Heart right ventricle (tissue), 16 donors: ENCODE results near the gene MOCOS. TPM values are rescaled to one million over a fixed set of nuclear protein-coding genes. Genes with fewer than 3 reads are reported as not detected.

Experiments
- ATAC-seq, 8 donors: fragments of 200-7000 bp; cut with Tn5 transposase; one replicate each; pipeline ENCODE4 v1.9.1; 2020; ENCODE audit warnings: mild to moderate bottlenecking in 8 of 8, moderate library complexity in 8 of 8, moderate number of reproducible peaks in 1 of 8
- DNase-seq, 2 donors: peaks; one replicate each; pipeline ENCODE4 v3.0.0-alpha.2; 2020
- H3K27ac ChIP-seq, 10 donors: fragments of 200-600 bp; sonication (generic) in 2 of 10; one replicate each; pipeline versions ENCODE4 v1.5.0 to v1.8.0; 2020 to 2022; ENCODE audit warnings: mild to moderate bottlenecking in 3 of 10
- H3K27me3 ChIP-seq, 7 donors: fragments of 200-600 bp; one replicate each; pipeline ENCODE4 v1.8.0; 2021 to 2022; ENCODE audit warnings: mild to moderate bottlenecking in 2 of 7
- H3K36me3 ChIP-seq, 9 donors: fragments of 200-600 bp; sonication (generic) in 1 of 9; one replicate each; pipeline versions ENCODE4 v1.5.0 to v1.8.0; 2020 to 2022; ENCODE audit warnings: mild to moderate bottlenecking in 2 of 9
- H3K4me1 ChIP-seq, 9 donors: fragments of 200-600 bp; sonication (generic) in 1 of 9; one replicate each; pipeline versions ENCODE4 v1.5.0 to v1.8.0; 2020 to 2022; ENCODE audit warnings: mild to moderate bottlenecking in 4 of 9
- H3K4me3 ChIP-seq, 10 donors: fragments of 200-600 bp; sonication (generic) in 2 of 10; one replicate each; pipeline versions ENCODE4 v1.5.0 to v1.8.0; 2020 to 2022; ENCODE audit warnings: mild to moderate bottlenecking in 7 of 10, moderate library complexity in 2 of 10
- H3K9me3 ChIP-seq, 11 donors: fragments of 200-600 bp in 10 of 11; sonication (generic) in 2 of 11; one replicate each; pipeline versions ENCODE4 v1.5.0 to v1.8.0; 2013 to 2022; ENCODE audit warnings: mild to moderate bottlenecking in 2 of 11, control low read depth in 1 of 11, moderate library complexity in 1 of 11
- WGBS, 2 donors: extraction: QIAGEN DNeasy Blood & Tissue Kit; methylation state at CpG; one replicate each; pipeline ENCODE4 v1.1.7; 2013; ENCODE audit warnings: inconsistent platforms in 1 of 2; 5-methylcytosine and 5-hydroxymethylcytosine counted together
- intact Hi-C, 10 donors: fragments of 100-400 bp; cut with DNase I; formaldehyde crosslinking; loops; one replicate each; pipeline versions ENCODE4 v1.11.1 to v1.14.2; 2022
- polyA plus RNA-seq, 2 donors: library from polyadenylated mRNA; stranded (reverse); fragments of 200-250 nt; gene quantifications; one replicate each; pipeline ENCODE4 v1.2.3, GENCODE V29; 2013
- total RNA-seq, 10 donors: library from RNA; stranded (reverse); fragmentation: NEBNext Ultra II Directional in 3 of 10; extraction: Animal tissue kit (Norgen Biotek cat#: 25700) in 3 of 10; gene quantifications; one replicate each; pipeline versions ENCODE4 v1.2.1 to v1.2.4, GENCODE V29; 2021 to 2023
- TF ChIP-seq, protein P1 (sequence below), 9 donors: fragments of 200-600 bp; sonication (generic) in 2 of 9; IDR thresholded peaks; one replicate each; pipeline versions ENCODE4 v1.5.0 to v1.8.0; 2021 to 2022; ENCODE audit warnings: antibody characterized with exemption in 9 of 9, mild to moderate bottlenecking in 5 of 9, moderate library complexity in 1 of 9
- donor health status: Arrhythmogenic right ventricular cardiomyopathy.
- donor health status: ischemic (EF 13 %, LVEDD 7.1; RV severe dilation, severe dysfunction).
- donor health status: healthy with polysubstance abuse.
- donor health status: DM: no; HTN: yes; CAD: no.
- donor health status: DM: no; HTN: no; CAD: no.
- donor health status: ischemic (EF 25% LVEDD 6.9; RV normal size, moderate dysfunction).
- donor health status: ischemic (EF 25% LVEDD 5.7; RV mildly dilated, moderate dysfunction).
- donor health status: healthy.
- donor health status: DM: yes; HTN: yes; CAD: no.
- donor health status: Ischemic cardiomyopathy.
- donor health status: ischemic (EF 35%, LVEDD 5.7; RV mildly dilated, moderate dysfunction).
- donor health status: nonischemic (EF 11% LVEDD 7.7; RV severe dilation, severe dysfunction).
- donor health status: DM: yes; HTN: yes; CAD: no.
- donor health status: PGD.
- donor health status: ischemic (EF 29% LVEDD 5.4; RV normal size, mild dysfunction).
- donor health status: nonischemic (EF 23%, LVEDD 6.1; RV moderate dilation, normal function).

Gene MOCOS
- total and polyA plus RNA-seq, 12 donors: 0.06 to 0.95 (median 0.28) TPM

DNA sequence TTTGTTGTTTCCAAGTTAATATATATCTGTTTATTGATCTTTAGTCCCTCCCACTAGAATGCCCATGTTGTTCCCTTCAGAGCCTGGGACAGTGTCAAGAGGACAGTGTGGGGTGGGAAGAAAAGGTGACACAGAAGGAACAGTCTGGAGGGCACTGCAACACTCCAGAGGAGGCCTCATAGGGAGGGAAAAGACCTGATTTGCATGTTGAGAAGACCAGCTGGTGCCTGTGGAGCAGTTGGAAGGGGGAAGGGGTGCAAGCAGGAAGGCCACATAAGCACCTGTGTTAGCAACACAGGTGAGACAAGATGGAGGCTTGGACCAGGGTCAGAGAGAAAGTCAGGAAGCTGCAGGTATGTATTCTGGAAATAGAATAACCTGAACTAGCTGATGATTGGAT, 62.1 kb downstream of the MOCOS start:
- Histone ChIP-seq H3K27me3 (no peaks in the 10 kb centered on the region), H3K36me3 (no peaks in the 10 kb centered on the region), H3K4me1 (no peaks in the 10 kb centered on the region), H3K4me3 (no peak overlapping the region), H3K27ac (no peak overlapping the region), H3K9me3 (peaks cover 0 to 36% (median 8%) of the 10 kb centered on the region in 11 donors)
- DNase-seq (no peak), ATAC-seq (no peak)
- TF ChIP-seq, protein P1, sequence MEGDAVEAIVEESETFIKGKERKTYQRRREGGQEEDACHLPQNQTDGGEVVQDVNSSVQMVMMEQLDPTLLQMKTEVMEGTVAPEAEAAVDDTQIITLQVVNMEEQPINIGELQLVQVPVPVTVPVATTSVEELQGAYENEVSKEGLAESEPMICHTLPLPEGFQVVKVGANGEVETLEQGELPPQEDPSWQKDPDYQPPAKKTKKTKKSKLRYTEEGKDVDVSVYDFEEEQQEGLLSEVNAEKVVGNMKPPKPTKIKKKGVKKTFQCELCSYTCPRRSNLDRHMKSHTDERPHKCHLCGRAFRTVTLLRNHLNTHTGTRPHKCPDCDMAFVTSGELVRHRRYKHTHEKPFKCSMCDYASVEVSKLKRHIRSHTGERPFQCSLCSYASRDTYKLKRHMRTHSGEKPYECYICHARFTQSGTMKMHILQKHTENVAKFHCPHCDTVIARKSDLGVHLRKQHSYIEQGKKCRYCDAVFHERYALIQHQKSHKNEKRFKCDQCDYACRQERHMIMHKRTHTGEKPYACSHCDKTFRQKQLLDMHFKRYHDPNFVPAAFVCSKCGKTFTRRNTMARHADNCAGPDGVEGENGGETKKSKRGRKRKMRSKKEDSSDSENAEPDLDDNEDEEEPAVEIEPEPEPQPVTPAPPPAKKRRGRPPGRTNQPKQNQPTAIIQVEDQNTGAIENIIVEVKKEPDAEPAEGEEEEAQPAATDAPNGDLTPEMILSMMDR (IDR thresholded peaks at IDR 0.05): no peak
- intact Hi-C loops: loop anchor here in 1 of 10 donors (1.0 kb wide), 1 partner anchor 28 kb away; no protein-coding TSS in a partner anchor

DNA sequence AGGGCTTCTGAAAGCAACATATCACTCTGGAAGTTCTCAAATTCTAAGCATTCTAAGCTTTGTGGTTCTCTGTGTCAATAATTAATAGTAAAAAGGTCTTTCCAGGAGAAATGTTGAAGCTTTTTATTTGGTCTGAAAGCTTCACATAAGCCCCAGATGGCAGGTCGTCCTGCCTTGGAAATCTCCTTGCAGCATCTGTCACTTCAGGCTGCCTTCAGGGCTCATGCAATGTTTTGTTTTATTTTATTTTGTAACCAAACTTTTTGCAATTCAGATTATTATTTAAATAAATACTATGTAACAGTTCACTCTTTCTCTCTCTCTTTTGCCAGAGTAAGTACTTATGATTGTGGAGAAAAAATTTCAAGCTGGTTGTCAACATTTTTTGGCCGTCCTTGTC, 63.5 kb downstream of the MOCOS start:
- WGBS, 2 donors: 73 to 89% methylated on average over 2 of the region's 2 CpGs
- intact Hi-C loops: no loop called here

DNA sequence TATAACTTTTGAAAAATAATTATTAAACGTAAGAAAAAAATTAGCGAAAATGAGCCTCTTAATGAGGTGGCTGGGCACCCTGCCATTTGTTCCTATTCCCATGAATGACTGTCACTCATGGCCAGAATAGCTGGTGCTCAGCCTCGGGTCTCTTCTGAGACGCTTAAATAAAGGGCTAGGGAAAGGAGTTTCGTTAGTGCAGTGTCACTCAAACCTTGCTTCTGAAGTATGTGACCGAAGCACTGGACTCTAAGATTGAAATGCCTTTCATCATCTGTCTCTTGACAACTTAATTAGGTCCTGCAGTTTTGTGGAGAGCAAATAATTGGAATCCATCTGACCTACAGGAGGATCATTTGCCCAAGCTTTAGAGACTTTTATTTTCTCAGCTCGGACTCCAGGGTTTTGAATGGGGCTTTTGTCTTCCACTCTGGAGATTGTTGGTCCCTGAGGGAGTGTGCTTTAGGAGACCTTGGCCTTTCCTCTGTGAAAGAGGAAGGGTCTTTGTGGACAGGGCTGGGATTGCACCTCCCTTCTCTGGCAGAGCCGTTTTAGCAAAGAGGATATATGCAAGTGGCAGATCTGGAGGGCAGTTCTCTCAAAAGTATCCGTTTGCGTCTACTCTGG, 67.9 kb downstream of the MOCOS start:
- H3K9me3 ChIP-seq: no peaks in the 10 kb centered on the region
- H3K4me3 ChIP-seq: no peak overlapping the region
- H3K27ac ChIP-seq: no peak overlapping the region
- DNase-seq: no peak
- no peaks in the 10 kb centered on the region for H3K36me3 ChIP-seq
- TF ChIP-seq, protein P1 (IDR thresholded peaks at IDR 0.05): no peak
- no peaks in the 10 kb centered on the region for H3K4me1 ChIP-seq
- no peak for ATAC-seq
- intact Hi-C loops: no loop called here
- 69 to 71% methylated on average over 10 of the region's 10 CpGs for WGBS, 2 donors
- no peaks in the 10 kb centered on the region for H3K27me3 ChIP-seq

More for the DNA sequence above, 63.5 kb downstream of the MOCOS start:
- no peak for ATAC-seq
- Histone ChIP-seq H3K27ac (no peak overlapping the region), H3K4me1 (no peaks in the 10 kb centered on the region), H3K27me3 (no peaks in the 10 kb centered on the region), H3K4me3 (no peak overlapping the region), H3K36me3 (no peaks in the 10 kb centered on the region), H3K9me3 (peaks cover 0 to 21% (median 2%) of the 10 kb centered on the region in 11 donors)
- DNase-seq: no peak
- TF ChIP-seq, protein P1 (IDR thresholded peaks at IDR 0.05): no peak

DNA sequence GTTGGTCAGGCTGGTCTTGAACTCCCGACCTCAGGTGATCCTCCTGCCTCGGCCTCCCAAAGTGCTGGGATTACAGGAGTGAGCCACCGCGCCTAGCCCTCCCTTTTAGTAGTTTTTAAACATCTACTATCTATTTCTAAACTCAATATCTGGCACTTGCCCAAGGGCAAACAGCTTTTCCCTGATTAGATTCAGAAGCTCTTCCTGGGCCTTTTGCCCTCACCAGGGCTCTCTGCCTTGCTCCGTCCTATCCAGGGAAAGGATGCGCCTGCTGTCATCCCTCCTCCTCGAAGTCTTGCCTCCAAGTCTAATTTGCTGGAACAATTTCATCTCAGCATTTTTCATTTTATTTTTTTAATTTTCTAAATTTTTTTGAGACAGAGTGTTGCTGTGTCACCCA, 68.8 kb downstream of the MOCOS start:
- TF ChIP-seq, protein P1 (IDR thresholded peaks at IDR 0.05): no peak
- Histone ChIP-seq H3K4me1 (no peaks in the 10 kb centered on the region), H3K9me3 (no peaks in the 10 kb centered on the region), H3K36me3 (no peaks in the 10 kb centered on the region), H3K27me3 (no peaks in the 10 kb centered on the region), H3K27ac (no peak overlapping the region), H3K4me3 (no peak overlapping the region)
- DNase-seq: no peak
- no peak for ATAC-seq
- WGBS, 2 donors: 88 to 90% methylated on average over 7 of the region's 7 CpGs
- intact Hi-C loops: no loop called here
